Measurements from ENCODE around the gene PLD4. TPM values are rescaled to one million over a fixed set of nuclear protein-coding genes. Genes with fewer than 3 reads are reported as not detected.

Gene PLD4
- under 1 TPM in 1 of 2 donors, not detected in 1; 0.33 TPM for total RNA-seq

GRCh38 chr14:104924421-104925213, at the start of gene PLD4:
PLD4 (plus strand) TSS chr14:104924879; CDS start chr14:104927141, 2,262 bp downstream.

DNA sequence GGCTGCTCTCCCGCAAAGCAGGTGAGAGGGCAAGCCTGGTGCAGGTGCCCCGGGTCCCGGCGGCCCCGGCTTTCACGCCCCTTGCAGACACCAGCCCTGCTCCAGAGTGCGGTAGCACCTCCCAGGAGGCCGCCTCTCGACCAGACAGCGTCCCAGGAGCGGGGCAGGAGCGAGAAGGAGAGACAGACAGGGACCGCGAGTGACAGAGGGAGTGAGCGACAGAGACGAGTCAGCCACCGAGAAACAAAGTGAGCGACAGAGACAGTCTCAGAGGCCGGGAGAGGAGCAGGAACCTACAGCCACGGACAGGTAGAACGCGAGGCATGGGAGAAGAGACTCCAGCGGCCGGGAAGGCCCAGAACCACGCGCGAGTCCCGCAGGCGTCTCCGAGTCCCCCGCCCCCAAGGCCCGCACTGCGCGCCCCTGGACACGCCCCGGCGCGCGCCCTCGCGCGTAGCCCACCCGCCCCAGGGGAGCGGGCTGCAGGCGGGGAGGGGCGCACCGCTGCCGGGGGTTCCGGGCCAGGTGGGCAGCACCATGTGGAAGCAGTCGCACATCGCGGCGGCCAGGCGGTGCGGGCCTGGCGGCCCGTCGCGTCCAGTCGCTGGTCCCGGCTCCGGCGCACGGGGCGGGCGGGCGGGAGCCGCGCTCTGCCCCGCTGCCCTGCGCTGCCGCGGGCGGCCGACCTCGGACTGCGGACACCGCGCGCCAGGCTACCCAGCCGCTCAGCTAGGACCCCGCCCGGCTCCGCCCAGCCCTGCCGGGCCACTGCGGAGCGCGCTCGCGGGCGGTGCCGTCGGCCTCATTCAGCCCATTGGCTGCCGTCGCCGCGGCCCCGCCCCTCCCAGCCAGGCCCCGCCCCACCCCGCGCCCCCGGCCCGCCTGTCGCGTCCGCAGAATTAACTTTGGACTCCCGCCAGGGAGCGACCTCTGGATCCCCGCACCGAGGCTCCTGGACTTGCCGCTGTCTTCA, 53.3 kb downstream of the PLD4 start, which contains the start of gene AHNAK2:
AHNAK2 (minus strand) TSS at position 694 of the 973 bp plus-strand sequence; CDS start at position 557, 137 bp downstream.

Other genes starting within 250 kb of the PLD4 start
- 10 to 100 TPM; 39.2 to 53.9 TPM for gene INF2, start 235.3 kb upstream of the PLD4 start, total RNA-seq
- gene ADSS1, start 200.7 kb upstream of the PLD4 start, total RNA-seq: 1 to 10 TPM in 1 of 2 donors, under 1 TPM in 1; 0.69 to 2.3 TPM
- gene SIVA1, start 171.7 kb upstream of the PLD4 start, total RNA-seq: 100 to 1,000 TPM in 1 of 2 donors, 10 to 100 TPM in 1; 58.5 to 114 TPM
- 100 to 1,000 TPM; 172 to 335 TPM for gene AKT1, start 129.1 kb upstream of the PLD4 start, total RNA-seq
- 1 to 10 TPM; 6.5 to 8.0 TPM for gene ZBTB42, start 123.8 kb upstream of the PLD4 start, total RNA-seq
- 10 to 100 TPM; 12.0 to 16.0 TPM for gene CEP170B, start 59.6 kb upstream of the PLD4 start, total RNA-seq
- gene AHNAK2, start 53.5 kb downstream of the PLD4 start, total RNA-seq: 1 to 10 TPM; 3.7 to 4.5 TPM
- gene CLBA1, start 60.9 kb downstream of the PLD4 start, total RNA-seq: 1 to 10 TPM; 9.3 to 10.0 TPM
- 10 to 100 TPM; 12.7 to 44.6 TPM for gene CDCA4, start 96.2 kb downstream of the PLD4 start, total RNA-seq
- not detected for gene GPR132, start 140.6 kb downstream of the PLD4 start, total RNA-seq
- gene JAG2, start 243.9 kb downstream of the PLD4 start, total RNA-seq: 1 to 10 TPM in 1 of 2 donors, under 1 TPM in 1; 0.67 to 1.0 TPM

Measured in melanocyte of skin (primary cell).